Stimulated activated CD4-positive, alpha-beta T cell treated with anti-CD3 and anti-CD28 coated beads, TNF-alpha, amount 100 ng/mL, for 48 hours (primary cell): ENCODE measurements around the gene HOXB3.

Experiments used
- DNase-seq, 3 donors: peaks; one replicate each; pipeline ENCODE4 v3.0.0-alpha.2; 2020; ENCODE audit warnings: low read depth in 3 of 3

Gene HOXB3

GRCh38 chr17:48612456-48612853 is 22.4 kb upstream of the HOXB3 start:
- DNase-seq: no peak

DNA sequence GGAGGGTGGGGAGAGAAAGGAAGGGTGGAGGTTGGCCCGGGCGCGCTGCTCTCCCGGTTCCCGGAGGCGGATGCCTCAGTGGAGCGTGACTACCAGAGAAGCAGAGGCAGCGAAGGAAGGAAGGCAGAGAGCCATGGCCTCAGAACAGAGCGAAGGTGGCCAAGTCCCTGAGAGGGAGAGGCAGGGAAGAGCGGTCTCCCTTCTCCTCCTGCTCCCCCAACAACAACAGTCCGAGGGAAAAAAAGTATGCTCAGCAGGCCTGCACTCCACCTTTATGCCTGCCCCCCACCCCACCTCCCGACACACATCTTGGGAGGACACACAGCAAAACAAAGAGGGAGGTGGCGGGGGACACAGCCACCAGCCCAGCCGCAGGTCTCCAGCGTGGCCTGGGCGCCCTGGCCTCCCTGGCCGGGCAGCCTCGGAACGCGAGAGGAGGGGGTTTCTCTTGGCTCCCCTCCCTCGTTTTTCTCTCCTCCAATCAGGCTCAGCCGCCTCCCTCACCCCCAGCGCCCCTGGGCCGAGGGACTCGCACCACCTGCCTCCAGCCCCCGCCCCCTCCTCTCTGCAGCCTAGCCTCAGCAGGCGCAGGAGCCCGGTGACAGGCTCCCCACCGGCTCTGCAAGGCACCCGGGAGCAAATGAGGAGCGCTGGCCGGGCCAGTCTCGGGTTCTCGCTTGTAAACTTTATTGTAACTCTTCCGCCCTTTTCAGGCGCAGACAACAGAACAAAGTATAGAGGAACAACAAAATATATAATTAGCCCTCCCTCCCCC is 21.8 kb upstream of the HOXB3 start:
- DNase-seq: no peak

GRCh38 chr17:48611213-48611612 is 21.2 kb upstream of the HOXB3 start:
- no peak for DNase-seq

DNA sequence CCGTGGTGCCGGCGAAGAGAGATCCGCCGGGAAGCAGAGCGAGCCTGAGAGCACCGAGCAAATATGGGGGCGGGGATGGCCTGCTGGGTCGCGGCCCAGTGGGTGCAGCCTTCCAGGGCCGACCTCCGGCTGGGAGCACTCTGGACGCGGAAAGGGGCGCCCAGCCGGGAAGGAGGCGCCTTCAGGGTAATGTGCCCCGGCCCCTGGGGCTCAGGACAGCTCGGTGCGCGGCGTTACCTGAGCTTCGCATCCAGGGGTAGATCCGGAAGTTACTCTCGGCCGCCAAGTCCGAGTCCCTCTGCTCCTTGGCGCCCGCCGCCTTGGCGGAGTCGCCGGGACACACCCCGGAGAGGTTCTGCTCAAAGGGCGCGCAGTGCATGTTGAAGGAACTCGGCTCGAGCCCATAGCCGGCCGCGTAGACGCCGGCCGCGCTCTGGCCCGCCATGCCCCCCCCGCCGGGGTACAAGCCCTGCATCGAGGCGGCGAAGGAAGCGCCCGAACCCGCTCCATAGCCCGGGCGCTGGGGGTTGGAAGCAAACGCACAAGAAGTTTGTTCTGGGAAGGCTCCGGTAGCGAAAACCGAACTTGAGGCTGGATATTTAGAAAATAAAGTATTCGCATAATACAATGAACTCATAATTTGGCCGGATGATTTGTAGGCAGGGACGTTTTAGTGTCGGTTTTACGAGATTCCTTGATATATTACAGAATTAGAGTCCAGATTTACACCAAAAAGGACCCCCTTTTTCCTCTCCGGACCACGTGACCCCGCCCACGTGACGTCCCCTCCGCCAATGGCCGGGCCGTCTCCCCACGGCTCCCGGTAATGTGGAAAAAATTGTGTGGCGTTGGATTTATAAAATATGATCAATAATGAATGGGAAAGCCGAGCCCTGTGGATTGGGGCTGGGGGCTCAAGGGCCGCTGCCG is 20.5 kb upstream of the HOXB3 start, which contains the start of gene HOXB7:
HOXB7 (minus strand) TSS at position 736 of the 930 bp plus-strand sequence; CDS start at position 637, 99 bp downstream.
- DNase-seq: peak in 1 of 3 donors; percentile 75

GRCh38 chr17:48609759-48610281 is 19.8 kb upstream of the HOXB3 start:
- no peak for DNase-seq

- DNase-seq: no peak
Observed at GRCh38 chr17:48609033-48609432, 19.0 kb upstream of the HOXB3 start.

- no peak for DNase-seq
Observed at GRCh38 chr17:48608494-48608834, 18.4 kb upstream of the HOXB3 start.

DNA sequence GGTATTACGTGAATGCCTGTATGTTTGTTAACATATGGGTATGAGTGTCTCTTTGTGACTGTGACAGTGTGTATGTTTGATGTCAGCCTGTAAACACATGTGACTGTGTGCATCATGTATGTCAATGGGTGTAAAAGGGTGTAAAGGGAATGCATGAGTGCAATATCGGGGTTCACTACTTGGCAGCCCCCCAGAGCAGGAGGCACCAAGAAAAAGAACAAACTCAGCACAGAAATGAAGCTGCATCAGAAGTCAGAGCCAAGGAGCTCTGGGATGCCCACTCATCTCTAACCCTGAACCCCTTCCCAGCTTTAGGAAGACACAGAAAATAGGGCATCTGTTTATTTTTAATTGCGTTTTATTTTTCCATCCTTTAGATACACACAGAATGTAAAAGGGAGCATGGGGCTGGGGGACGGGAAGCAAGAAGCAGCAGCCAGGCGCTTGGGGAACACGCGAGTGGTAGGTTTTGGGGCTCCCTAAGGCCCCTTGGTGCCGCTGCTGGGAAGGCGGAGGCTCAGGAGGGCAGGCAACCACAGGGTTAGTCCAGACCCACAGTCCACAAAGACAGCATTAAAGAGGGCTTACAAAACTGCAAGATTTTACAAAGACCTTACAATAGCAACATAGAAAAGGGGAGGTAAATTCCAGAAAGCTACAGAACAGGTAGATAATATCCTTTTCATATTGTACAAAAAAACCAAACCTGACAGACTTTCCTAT is 17.0 kb upstream of the HOXB3 start:
- DNase-seq: no peak

- DNase-seq: no peak
Observed at GRCh38 chr17:48605991-48606891, 16.2 kb upstream of the HOXB3 start.

GRCh38 chr17:48605409-48605919 is 15.4 kb upstream of the HOXB3 start:
- DNase-seq: no peak

- DNase-seq: no peak
Observed at GRCh38 chr17:48604770-48605329, 14.8 kb upstream of the HOXB3 start, which contains the start of gene HOXB6. HOXB6 (minus strand) TSS chr17:48604986; CDS start chr17:48598150, 6,836 bp downstream.

DNA sequence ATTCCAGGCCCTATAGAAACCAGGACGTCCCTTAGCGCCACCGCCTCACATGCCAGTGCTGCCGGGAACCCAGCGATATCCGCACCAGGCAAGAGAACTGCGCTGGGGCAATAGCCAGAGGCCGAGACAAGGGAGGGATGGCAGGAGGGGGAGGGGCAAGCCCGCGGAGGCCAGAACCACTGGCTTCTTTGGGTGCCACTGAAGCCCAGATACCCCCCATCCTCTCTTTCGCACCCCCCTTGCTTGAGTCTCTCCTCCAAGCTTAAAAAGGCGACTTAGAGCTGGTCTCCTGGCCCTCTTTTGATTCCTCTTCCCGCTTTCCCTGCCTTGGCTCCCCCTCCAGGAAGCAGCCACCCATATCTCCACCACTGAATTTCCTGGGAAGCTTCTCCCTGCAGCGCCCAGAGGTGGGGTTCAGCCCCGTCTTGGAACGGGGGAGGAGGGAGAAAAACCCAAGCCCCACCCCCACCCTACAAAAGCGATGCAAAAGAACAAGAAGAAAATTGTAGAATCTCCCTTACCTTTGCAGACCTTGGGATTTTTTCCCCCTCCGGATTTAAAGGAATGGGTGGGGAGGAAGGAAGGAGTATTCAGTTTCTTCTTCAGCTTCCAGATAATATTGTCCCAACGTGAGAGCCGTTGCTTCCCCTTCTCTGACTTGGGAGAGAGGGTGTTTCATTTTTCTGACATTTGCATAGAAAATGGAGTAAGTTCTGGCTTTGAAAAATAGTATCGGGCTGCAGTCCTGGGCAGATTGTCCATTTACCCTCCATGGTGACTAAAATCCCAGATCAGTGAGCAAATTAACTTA is 14.1 kb upstream of the HOXB3 start:
- DNase-seq: no peak

GRCh38 chr17:48601539-48602425 is 11.7 kb upstream of the HOXB3 start:
- no peak for DNase-seq

GRCh38 chr17:48601207-48601538 is 11.1 kb upstream of the HOXB3 start:
- no peak for DNase-seq

- DNase-seq: no peak
Observed at GRCh38 chr17:48600244-48601098, 10.4 kb upstream of the HOXB3 start.

DNA sequence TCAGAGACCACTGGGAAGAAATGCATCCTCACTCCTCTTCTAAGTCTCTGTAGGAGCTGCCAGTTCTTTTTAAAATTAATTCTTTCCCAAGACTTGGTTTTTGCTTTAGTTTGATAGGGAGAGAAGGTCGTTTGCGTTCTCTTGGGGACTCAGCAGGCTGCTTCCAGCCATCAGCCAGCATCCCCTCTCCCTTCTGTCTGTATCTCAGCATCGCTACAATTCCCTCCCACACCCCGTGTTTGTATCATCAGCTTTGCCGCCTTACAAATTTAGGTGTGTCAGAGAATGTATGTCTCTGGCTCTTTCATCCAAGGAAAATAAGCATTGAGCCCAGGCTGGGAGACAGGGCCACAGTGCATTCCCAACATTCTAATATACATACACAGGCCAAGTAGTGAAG is 9.3 kb upstream of the HOXB3 start:
- DNase-seq: no peak

DNA sequence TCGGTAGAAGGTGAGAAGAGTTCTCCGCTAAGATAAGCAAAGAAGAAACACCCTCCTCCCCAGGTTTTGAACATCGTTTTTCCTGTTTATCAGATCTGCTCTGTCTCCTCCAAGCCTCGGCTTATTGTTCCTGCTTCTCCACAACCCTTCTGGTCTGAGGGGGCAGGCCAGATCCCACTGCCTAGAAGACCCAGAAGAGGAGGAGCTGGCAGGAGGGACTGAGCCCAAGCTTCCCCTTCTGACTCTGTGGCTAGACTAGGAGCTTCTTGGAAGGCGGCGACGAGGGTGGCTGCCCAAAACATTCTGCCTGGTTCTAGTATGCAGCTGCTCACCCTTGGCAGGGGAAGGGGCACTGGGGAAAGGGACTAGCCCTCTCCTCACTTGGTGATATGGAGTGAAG is 8.7 kb upstream of the HOXB3 start:
- DNase-seq: no peak
